Activated T-cell treated with anti-CD3 and anti-CD28 coated beads, Interleukin-2, amount 50 U/mL, for 24 hours (primary cell): ENCODE measurements around the gene KMT2B.

Experiments used
- DNase-seq: peaks from one replicate; pipeline ENCODE4 v3.0.0-alpha.2; 2020
- H3K27ac Mint-ChIP-seq: 2 replicates; pipeline ENCODE4 v1.8.0; 2020; ENCODE audit warnings: mild to moderate bottlenecking, mixed read lengths
- H3K27me3 Mint-ChIP-seq: 2 replicates; pipeline ENCODE4 v1.8.0; 2020; ENCODE audit warnings: mixed read lengths
- H3K36me3 Mint-ChIP-seq: 2 replicates; pipeline ENCODE4 v1.8.0; 2020; ENCODE audit warnings: low read depth, mixed read lengths
- H3K4me1 Mint-ChIP-seq: 2 replicates; pipeline ENCODE4 v1.8.0; 2020; ENCODE audit warnings: low read depth, mixed read lengths
- H3K4me3 Mint-ChIP-seq: 2 replicates; pipeline ENCODE4 v1.8.0; 2020; ENCODE audit warnings: mild to moderate bottlenecking, moderate library complexity, mixed read lengths
- H3K9me3 Mint-ChIP-seq: 2 replicates; pipeline ENCODE4 v1.8.0; 2020; ENCODE audit warnings: mixed read lengths

The KMT2B gene

DNA sequence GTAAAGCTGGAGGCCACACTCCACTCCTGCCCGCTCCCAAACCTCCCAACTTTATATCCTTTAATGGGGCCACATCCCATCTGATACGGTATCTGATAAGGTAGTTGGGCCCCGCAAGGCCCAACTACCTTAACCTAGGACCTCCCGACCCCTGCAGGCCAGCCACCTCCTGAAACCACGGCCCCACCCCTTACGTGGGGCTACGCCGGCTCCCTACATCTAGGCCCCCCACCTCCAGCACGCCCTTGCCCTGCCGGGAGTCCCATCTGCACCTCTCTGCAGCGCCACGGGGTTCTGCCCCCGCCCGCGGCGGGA, 22.3 kb downstream of the KMT2B start:
- Mint-ChIP-seq H3K27ac (peak overlapping the region; percentile 96), H3K4me3 (peak overlapping the region; percentile 99), H3K36me3 (peaks cover 86% of the 10 kb centered on the region), H3K4me1 (peaks cover 54% of the 10 kb centered on the region), H3K27me3 (no peaks in the 10 kb centered on the region), H3K9me3 (no peaks in the 10 kb centered on the region)
- no peak for DNase-seq

DNA sequence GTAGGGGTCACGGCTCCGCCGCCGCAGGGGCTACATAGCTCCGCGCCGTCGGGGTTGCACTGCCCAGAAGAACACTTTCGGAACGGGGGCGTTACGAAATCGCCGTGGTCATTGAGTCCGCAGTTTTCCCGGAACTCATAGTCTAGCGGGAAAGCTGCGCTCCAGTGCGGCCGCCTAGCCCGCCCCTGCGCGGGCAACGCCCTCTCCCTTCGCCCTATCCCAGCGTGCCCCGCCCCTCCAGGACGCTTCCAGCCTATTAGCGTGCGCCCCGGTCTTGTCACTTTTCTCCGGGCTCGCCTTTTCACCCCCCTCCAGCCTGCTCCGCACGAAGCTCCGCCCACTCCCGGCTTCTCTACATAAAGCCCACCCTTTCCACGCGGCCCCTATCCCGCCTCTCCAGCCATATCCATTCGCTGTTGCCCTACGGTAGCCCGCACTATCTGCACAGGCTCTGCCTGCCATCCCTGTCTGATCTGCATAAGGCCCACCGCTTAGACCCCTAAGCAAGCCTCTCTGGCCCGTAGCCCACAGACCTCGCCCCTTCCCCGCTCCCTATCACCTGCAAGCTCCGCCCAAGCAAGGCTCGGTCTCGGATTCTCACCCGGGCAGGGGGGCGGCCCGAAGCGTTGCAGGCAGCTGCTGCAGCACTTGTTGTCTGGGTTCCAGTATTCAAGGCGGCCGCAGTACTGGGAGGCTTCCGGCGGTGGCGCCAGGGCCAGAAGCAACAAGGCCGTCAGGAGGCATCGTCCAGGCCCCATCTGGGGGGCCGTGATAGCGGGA, 22.8 kb downstream of the KMT2B start:
- Mint-ChIP-seq H3K9me3 (no peaks in the 10 kb centered on the region), H3K4me1 (peaks cover 54% of the 10 kb centered on the region), H3K4me3 (peak overlapping the region; percentile 99), H3K36me3 (peaks cover 85% of the 10 kb centered on the region), H3K27ac (peak overlapping the region; percentile 96), H3K27me3 (no peaks in the 10 kb centered on the region)
- DNase-seq, result peak; percentile 95

DNA sequence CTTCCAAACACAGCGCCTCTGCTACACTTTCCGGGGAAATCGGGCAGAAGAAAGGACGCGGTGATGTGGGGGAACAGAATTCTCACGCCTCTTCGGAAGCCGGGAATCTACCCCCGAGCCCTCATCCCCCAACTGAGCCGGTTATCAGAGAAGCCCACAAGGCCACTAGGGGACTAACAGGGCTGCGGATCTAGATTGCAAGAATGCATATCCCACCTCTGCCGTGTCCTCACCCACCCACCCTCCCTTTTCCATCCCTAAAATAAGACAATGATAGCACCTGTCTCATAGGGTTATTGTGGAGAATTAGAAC, 23.4 kb downstream of the KMT2B start:
- Mint-ChIP-seq H3K27ac (peak overlapping the region; percentile 98), H3K9me3 (no peaks in the 10 kb centered on the region), H3K4me3 (peak overlapping the region; percentile 99), H3K4me1 (peaks cover 60% of the 10 kb centered on the region), H3K36me3 (peaks cover 84% of the 10 kb centered on the region), H3K27me3 (no peaks in the 10 kb centered on the region)
- DNase-seq, result no peak

DNA sequence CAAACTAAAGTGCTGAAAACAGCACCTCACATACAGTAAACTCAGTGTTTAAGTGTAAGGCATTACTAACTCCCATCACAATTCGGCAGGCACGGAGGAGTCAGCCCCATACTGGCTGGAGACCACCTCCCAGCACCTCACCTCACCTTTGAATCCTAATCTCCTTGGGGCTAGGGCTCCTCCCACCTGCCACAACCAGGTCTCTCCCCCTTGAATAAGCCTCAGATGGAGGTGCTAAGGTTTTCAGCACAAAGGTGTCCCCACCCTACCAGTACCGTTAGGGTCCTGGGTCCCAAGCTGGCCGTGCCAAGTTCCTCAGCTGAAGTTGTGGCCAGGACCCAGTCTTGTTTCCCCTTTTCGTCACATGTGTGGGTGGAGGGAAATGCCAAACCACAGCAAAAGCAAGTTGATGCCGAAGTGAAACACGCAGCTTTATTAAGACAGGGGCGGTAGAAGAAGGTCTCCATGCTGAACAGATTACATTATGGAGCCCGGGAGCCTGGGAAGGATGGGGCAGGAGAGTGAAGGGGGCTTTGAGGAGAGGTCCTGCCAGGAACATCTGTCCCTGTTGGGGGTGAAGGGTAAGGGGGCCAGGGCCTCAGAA, 24.4 kb downstream of the KMT2B start, which contains the start of gene IGFLR1:
TSS of gene IGFLR1 (minus strand) at position 332 of the 604 bp plus-strand sequence. CDS start 1,272 bp downstream, outside the sequence.
- Mint-ChIP-seq H3K9me3 (no peaks in the 10 kb centered on the region), H3K4me3 (peak within 1 kb of the TSS; percentile 99), H3K4me1 (peaks cover 61% of the 10 kb centered on the region), H3K27ac (peak within 1 kb of the TSS; percentile 98), H3K36me3 (peaks cover 77% of the 10 kb centered on the region), H3K27me3 (no peaks in the 10 kb centered on the region)
- DNase-seq, result peak; percentile 82

DNA sequence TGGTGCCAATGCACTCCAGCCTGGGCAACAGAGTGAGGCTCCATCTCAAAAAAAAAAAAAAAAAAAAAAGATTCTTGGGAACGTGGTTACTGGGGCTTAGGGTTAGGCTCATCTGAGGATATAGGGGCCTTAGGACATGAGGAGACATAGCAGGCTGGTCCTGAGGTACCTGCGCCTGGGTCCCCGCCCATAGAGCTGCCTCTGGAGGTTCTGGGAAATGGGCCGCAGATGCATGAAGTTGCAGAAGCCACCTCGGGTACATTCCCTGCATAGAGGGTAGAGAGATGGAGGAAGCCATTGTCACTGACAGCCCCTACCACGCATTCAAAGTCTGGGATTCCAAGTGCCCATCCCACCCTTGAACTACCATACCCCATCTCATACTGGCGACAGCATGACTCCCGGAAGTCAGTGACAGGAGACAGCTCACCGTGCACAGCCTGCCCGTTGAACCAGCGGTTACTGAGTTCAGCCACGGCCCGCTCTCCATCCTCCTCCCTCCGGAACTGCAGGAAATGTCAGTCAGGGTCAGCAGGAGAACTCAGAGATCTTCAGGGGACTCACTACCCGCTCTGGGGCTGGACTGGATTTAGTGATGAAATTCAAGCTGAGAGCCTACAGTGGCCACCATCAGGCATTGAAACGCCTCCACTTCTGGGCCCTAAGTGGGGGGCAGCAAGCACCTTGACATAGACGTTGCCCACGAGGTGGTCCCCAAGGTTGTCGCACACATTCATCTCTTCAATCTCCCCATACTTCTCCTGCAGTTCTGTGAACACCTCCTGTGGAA, 26.0 kb downstream of the KMT2B start:
- H3K4me1 Mint-ChIP-seq, result peaks cover 70% of the 10 kb centered on the region
- H3K27me3 Mint-ChIP-seq, result no peaks in the 10 kb centered on the region
- H3K27ac Mint-ChIP-seq, result peak overlapping the region; percentile 100
- peaks cover 71% of the 10 kb centered on the region for H3K36me3 Mint-ChIP-seq
- no peaks in the 10 kb centered on the region for H3K9me3 Mint-ChIP-seq
- no peak for DNase-seq
- peak overlapping the region; percentile 99 for H3K4me3 Mint-ChIP-seq

DNA sequence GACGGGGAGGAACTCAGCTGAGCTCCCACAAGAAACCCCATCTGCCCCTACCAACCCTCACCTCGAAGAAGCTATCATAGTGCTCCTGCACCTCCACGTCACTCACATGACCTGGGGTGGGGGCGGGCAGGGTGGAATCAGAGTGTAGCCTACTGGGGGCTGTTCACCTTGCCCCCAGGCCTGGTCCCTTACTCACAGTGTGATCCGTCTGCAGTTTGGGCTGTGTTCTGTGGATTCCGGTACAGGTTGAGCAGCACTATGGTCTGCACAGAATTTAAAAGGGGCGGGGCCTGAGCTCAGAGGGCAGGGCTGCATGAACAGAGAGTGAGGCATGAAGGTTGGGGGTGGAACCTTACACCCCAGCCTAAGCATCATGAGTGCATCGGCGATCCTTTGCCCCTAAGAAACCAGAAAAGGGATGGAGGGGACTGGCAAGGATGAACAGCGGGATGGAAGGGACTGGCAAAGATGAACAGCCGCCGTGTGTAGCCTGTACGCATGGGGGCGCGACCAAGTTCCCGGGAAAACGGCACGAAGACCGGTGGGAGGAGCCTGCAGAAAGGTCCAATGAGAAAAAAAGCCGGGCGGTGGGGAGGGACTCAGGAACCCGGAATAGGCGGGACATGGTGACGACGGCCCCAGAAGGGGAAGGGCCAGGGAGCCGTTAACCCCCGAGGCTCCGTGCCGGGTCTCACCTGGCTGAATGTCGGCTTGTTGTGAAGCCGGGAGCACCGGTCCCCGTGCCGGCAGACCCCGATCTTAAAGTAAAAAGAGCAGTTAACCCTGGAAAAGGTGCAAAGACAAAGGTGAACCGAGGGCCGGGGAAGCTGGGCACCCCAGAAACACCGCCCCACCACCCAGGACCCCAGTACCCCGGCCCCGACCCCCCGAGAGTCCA, 26.9 kb downstream of the KMT2B start:
- peaks cover 66% of the 10 kb centered on the region for H3K4me1 Mint-ChIP-seq
- peaks cover 62% of the 10 kb centered on the region for H3K36me3 Mint-ChIP-seq
- H3K9me3 Mint-ChIP-seq, result no peaks in the 10 kb centered on the region
- peak; percentile 93 for DNase-seq
- peak overlapping the region; percentile 99 for H3K4me3 Mint-ChIP-seq
- no peaks in the 10 kb centered on the region for H3K27me3 Mint-ChIP-seq
- peak overlapping the region; percentile 100 for H3K27ac Mint-ChIP-seq

DNA sequence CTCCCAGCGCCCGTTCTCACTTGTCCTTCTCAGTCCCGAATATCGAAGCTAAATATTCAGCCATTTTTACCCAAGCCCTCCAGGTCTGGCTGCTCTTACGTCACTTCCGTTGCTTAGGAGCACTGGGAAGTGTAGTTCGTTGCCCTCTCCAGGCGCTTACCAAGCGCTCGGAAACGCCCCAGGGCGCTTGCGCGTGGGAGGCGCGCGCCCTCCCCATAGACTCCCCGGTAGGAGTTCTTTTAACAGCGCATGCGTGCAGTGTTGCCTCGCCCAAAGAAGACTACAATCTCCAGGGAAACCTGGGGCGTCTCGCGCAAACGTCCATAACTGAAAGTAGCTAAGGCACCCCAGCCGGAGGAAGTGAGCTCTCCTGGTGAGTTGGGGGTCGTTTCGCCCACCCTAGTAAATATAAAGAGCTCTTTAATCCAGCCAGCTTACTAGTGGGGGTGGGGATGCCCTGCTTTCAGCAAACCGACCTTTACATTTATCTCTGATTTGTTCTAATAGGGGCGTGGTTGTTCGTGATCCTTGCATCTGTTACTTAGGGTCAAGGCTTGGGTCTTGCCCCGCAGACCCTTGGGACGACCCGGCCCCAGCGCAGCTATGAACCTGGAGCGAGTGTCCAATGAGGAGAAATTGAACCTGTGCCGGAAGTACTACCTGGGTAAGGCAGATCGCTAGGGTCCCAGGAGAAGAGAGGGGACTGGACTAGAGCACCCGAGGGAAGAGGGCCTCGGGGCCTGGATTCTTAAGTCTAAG, 27.7 kb downstream of the KMT2B start, which contains the start of the genes PSENEN and U2AF1L4:
TSS of gene PSENEN (plus strand) at position 324 of the 759 bp plus-strand sequence. CDS start at position 604, 280 bp downstream.
TSS of gene U2AF1L4 (minus strand) at position 91 of the 759 bp plus-strand sequence. CDS start at position 64, 27 bp downstream.
- H3K36me3 Mint-ChIP-seq, result peaks cover 56% of the 10 kb centered on the region
- peaks cover 70% of the 10 kb centered on the region for H3K4me1 Mint-ChIP-seq
- H3K4me3 Mint-ChIP-seq, result peak within 1 kb of the TSS; percentile 99

DNA sequence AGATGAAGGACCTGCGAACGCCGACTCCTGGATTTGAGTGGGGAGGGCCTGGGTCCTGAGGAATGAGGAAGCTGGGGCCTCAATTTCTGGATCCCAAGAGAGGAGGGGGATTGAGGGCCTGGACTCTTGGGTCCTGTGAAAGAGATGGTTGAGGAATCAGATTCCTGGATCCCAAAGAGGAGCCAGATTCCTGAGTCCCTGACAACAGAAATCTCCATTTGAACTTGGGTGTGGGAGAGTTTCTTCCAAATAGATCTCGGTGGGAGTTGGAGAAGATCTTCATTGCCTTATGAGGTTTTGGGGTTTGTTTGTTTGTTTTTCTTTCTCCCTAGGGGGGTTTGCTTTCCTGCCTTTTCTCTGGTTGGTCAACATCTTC, 28.3 kb downstream of the KMT2B start:
- peaks cover 65% of the 10 kb centered on the region for H3K4me1 Mint-ChIP-seq
- peak overlapping the region; percentile 99 for H3K4me3 Mint-ChIP-seq
- H3K27ac Mint-ChIP-seq, result peak overlapping the region; percentile 100
- H3K36me3 Mint-ChIP-seq, result peaks cover 52% of the 10 kb centered on the region
- DNase-seq, result no peak
- H3K9me3 Mint-ChIP-seq, result no peaks in the 10 kb centered on the region
- no peaks in the 10 kb centered on the region for H3K27me3 Mint-ChIP-seq

More for the DNA sequence above, 27.7 kb downstream of the KMT2B start, which contains the start of the genes PSENEN and U2AF1L4:
- no peaks in the 10 kb centered on the region for H3K9me3 Mint-ChIP-seq
- H3K27me3 Mint-ChIP-seq, result no peaks in the 10 kb centered on the region
- H3K27ac Mint-ChIP-seq, result peak within 1 kb of the TSS; percentile 100
- peak; percentile 93 for DNase-seq

DNA sequence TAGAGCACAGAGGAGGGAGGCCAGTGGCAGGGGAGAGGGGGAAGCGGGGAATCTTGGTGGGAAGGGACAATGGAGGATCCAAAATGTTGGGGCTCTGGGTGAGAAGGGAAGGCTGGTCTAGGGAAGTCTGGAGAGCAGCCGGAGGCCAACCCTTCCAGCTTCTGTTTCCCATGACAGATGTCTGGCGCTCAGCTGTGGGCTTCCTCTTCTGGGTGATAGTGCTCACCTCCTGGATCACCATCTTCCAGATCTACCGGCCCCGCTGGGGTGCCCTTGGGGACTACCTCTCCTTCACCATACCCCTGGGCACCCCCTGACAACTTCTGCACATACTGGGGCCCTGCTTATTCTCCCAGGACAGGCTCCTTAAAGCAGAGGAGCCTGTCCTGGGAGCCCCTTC, 28.7 kb downstream of the KMT2B start:
- H3K27me3 Mint-ChIP-seq, result no peaks in the 10 kb centered on the region
- peaks cover 64% of the 10 kb centered on the region for H3K4me1 Mint-ChIP-seq
- H3K9me3 Mint-ChIP-seq, result no peaks in the 10 kb centered on the region
- H3K27ac Mint-ChIP-seq, result peak overlapping the region; percentile 100
- no peak for DNase-seq
- H3K4me3 Mint-ChIP-seq, result peak overlapping the region; percentile 99
- H3K36me3 Mint-ChIP-seq, result peaks cover 51% of the 10 kb centered on the region

DNA sequence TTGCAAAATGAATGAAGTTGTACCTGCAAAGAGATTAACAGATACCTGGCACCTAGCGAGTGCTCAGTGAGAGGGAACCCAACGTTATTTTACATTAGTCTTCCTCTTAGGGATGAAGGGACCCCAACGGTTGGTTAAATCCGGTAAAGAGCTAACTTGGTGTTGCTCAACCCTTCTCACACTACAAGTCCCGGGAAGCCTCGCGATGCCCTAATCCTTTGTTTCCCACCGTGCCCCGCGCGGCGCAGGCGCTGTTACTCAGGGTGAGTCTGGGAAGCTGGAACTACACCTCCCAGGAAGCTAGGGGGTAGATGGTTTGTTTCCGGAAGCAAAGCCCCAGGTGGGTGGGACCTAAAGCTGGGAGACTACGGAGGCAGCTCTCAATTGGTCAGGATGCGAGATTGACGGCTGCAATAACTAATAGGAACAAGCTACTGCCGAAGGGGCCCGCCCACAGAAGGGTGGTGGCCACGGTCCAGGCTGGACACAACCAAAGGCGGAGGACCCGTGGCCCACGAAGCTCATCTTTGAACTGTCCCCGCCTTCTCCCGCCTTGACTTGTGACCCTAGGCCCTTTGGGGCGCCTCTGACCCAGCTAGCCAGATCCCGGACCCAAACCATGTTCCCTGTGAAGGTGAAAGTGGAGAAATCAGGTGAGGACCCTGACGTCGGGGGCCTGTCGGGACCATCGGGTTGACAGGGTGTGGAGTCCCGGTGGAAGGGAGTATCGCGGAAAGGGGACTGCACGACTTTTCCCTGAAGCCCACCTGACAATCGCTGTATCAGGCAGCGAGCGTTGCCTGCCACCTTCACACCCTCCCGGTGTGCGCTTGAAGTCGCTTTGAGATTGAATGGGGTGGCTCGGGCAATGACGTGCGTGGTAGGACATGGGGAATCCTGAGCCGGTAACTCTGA, 30.6 kb downstream of the KMT2B start, which contains the start of gene LIN37:
TSS of gene LIN37 (plus strand) at position 471 of the 915 bp plus-strand sequence. CDS start at position 620, 149 bp downstream.
- Mint-ChIP-seq H3K4me1 (peaks cover 49% of the 10 kb centered on the region), H3K4me3 (peak within 1 kb of the TSS; percentile 97), H3K27ac (peak within 1 kb of the TSS; percentile 98), H3K27me3 (no peaks in the 10 kb centered on the region), H3K36me3 (peaks cover 49% of the 10 kb centered on the region), H3K9me3 (no peaks in the 10 kb centered on the region)
- peak; percentile 96 for DNase-seq

DNA sequence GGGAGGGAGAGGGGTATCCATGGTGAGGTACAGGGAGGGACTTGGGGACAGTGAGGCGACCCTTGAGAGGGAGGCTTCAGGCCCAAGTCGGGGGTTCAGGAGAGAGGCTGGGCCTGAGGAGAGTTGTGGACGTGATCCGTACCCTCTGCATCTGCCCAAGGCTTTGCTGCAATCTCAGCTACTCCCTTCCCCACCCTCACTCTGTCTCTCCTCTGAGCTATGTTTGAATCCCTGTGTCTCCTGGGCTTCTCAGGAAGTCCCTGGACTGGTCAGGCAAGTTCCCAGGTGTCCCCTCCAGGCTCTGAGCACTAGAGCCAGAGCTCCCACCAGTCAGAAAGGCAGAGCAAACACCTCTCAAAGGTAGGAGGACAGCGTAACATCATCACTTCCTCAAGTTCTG, 32.4 kb downstream of the KMT2B start:
- H3K36me3 Mint-ChIP-seq, result peaks cover 51% of the 10 kb centered on the region
- H3K27me3 Mint-ChIP-seq, result peaks cover 1% of the 10 kb centered on the region
- DNase-seq, result no peak
- peak overlapping the region; percentile 41 for H3K4me3 Mint-ChIP-seq
- H3K27ac Mint-ChIP-seq, result peak overlapping the region; percentile 38
- H3K9me3 Mint-ChIP-seq, result no peaks in the 10 kb centered on the region
- peaks cover 40% of the 10 kb centered on the region for H3K4me1 Mint-ChIP-seq

DNA sequence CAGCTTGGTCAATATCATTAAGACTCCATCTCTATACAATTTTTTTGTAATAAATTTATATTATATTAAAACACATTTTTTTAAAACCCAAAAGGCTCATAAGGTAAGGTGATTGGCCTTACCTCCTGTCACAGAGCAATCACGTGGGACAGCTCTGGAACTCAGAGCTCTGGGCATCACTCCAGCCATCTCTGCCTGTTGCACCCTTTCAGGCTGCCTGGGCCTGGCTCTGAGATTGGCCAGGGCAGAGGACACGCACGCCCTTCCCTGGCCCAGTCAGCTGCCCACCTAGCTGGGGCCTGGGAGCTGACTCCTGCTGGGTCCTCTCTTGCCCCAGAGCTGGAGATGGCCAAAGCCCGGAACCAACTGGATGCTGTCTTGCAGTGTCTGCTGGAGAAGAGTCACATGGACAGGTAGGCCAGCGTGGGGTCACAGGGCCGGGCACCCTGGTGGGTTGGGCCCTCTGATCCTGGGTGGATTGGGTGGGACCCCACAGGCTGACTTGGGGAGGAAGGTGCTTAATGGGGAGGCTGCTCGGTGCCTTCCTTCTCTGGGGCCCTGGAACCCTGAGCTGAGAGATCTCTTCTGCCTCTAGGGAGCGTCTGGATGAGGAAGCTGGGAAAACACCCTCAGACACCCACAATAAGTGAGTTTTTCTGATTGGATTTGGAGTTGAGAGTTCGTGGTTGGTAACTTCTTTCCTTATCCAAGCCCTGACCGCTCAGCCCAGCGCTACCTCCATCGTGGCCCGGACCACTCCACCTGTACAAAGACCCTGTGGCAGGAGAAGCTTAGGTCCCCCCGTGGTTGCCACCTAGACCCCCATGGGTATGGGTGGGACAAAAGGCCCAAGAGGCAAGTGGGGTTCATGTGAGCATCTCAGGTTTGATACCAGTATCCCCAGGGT, 34.3 kb downstream of the KMT2B start:
- no peak for DNase-seq
- no peaks in the 10 kb centered on the region for H3K9me3 Mint-ChIP-seq
- peaks cover 8% of the 10 kb centered on the region for H3K27me3 Mint-ChIP-seq
- H3K4me1 Mint-ChIP-seq, result peaks cover 38% of the 10 kb centered on the region
- H3K27ac Mint-ChIP-seq, result no peak overlapping the region
- H3K36me3 Mint-ChIP-seq, result peaks cover 43% of the 10 kb centered on the region
- H3K4me3 Mint-ChIP-seq, result no peak overlapping the region
